ENCODE measurements around the gene TMOD2. TPM values are rescaled to one million over a fixed set of nuclear protein-coding genes. Genes with fewer than 3 reads are reported as not detected.

The TMOD2 gene
- total RNA-seq, 1 experiment from 2014 or later, result 3.0 TPM

- Mint-ChIP-seq H3K4me1 (peaks cover 39 to 46% of the 10 kb centered on the region in 2 experiments), H3K9me3 (no peaks in the 10 kb centered on the region), H3K27ac (no peak overlapping the region), H3K27me3 (ENCODE audit: low read depth) (no peaks in the 10 kb centered on the region), H3K36me3 (ENCODE audit: insufficient read depth in 1 of 3, low read depth in 3 of 3) (no peaks in the 10 kb centered on the region), H3K4me3 (no peak overlapping the region)
- no peaks in the 10 kb centered on the region for H3K9me3 ChIP-seq (ENCODE audit: control insufficient read depth, low read depth, low read length)
- H3K27ac ChIP-seq (ENCODE audit: insufficient read length, low read depth, low read length), result no peak overlapping the region
- no peak overlapping the region for H3K56ac ChIP-seq (ENCODE audit: insufficient read length, low read depth, low read length)
- H4K91ac ChIP-seq (ENCODE audit: insufficient read length, low read depth, low read length), result no peak overlapping the region
- no peaks in the 10 kb centered on the region for H3K23me2 ChIP-seq (ENCODE audit: insufficient read length, low read depth, low read length, poor library complexity, severe bottlenecking)
- no peak overlapping the region for H2AFZ ChIP-seq (ENCODE audit: low read length)
- no peak overlapping the region for H2BK120ac ChIP-seq (ENCODE audit: low read depth, low read length, poor library complexity, severe bottlenecking)
- H3T11ph ChIP-seq (ENCODE audit: low read length), result no peak overlapping the region
- H3K23ac ChIP-seq (ENCODE audit: insufficient read length, low read depth, low read length), result no peak overlapping the region
- H4K20me1 ChIP-seq (ENCODE audit: control insufficient read depth, insufficient read depth, insufficient read length), result no peaks in the 10 kb centered on the region
- H3K4me1 ChIP-seq (ENCODE audit: insufficient read depth, low read length), result peaks cover 13% of the 10 kb centered on the region; the same call in 1 of the 2 replicates
- H3K4me2 ChIP-seq (ENCODE audit: insufficient read depth, insufficient read length, low read length), result no peak overlapping the region
- H3K14ac ChIP-seq (ENCODE audit: insufficient read depth, low read length), result no peak overlapping the region
- H3K4ac ChIP-seq (ENCODE audit: low read depth, low read length), result no peak overlapping the region
- no peak overlapping the region for H2AK5ac ChIP-seq (ENCODE audit: insufficient read length, low read length)
- peaks cover 2% of the 10 kb centered on the region; the same call in 1 of the 2 replicates for H3K79me2 ChIP-seq (ENCODE audit: insufficient read depth, low read length)
- DNase-seq, result no peak
- no peaks in the 10 kb centered on the region for H3K27me3 ChIP-seq (ENCODE audit: insufficient read depth, low read length)
- H2BK5ac ChIP-seq (ENCODE audit: insufficient read length, low read length), result no peak overlapping the region
- no peak overlapping the region for H4K8ac ChIP-seq (replicated peaks; ENCODE audit: insufficient read length, low read depth, low read length)
- peaks cover 3% of the 10 kb centered on the region for H3K79me1 ChIP-seq (ENCODE audit: insufficient read depth, low read depth, low read length, poor library complexity, severe bottlenecking)
- no peak overlapping the region for H3K9ac ChIP-seq (ENCODE audit: extremely low read depth, insufficient read length, low read length)
- H2BK15ac ChIP-seq (ENCODE audit: low read depth, low read length), result no peak overlapping the region
- no peak for TF ChIP-seq CTCF (conservative IDR thresholded peaks at IDR 0.05)
- WGBS (ENCODE audit: extremely low coverage, insufficient read length, low lambda C conversion rate), result no CpG with 5 or more reads among the region's 4 CpGs
- H2BK12ac ChIP-seq (ENCODE audit: insufficient read length, low read depth, low read length), result no peak overlapping the region
- no peak overlapping the region for H4K5ac ChIP-seq (ENCODE audit: insufficient read length, low read depth, low read length)
- no peak overlapping the region for H2BK20ac ChIP-seq (ENCODE audit: low read depth, low read length, poor library complexity, severe bottlenecking)
- no peak overlapping the region for H3K18ac ChIP-seq (ENCODE audit: insufficient read length, low read depth, low read length)
These were observed 89.3 kb downstream of the TMOD2 start for GRCh38 chr15:51840692-51841091.
